ENCODE measurements around the gene CAMK2B.
A peak's percentile ranks its signal among the peaks of the same experiment; 100 is the strongest.

Gene CAMK2B

DNA sequence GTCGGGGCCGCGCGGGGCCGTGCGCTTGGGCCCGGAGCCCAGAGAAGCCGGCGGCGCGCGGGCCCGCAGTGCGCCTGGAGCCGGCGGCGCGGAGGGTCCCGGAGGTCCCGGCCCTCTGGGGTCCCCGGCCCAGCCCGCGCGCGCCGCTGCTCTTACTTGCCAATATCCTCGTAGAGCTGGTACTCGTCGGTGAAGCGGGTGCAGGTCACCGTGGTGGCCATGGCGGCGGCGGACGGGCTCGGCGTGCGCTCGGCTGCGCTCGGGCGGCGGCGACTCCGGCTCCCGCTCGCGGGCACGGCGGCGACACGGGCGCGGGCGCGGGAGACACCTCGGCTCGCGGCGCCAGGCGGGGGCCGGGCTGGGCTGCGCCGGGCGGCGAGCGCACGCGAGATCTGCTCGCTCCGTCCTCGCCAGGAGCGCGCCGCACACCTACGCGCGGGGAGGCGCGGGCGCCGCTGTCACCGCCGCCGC lies at the start of gene CAMK2B:
Gene CAMK2B, minus strand, starts transcription at position 394 of the 471 bp plus-strand sequence. Its CDS starts 173 bp downstream, at position 221.
- H3K4me1 ChIP-seq, result peaks cover 12% of the 10 kb centered on the region
- peaks cover 62% of the 10 kb centered on the region for H3K27me3 ChIP-seq
- H3K27ac ChIP-seq, result no peak within 1 kb of the TSS
- no peak within 1 kb of the TSS for H3K4me3 ChIP-seq
- no peaks in the 10 kb centered on the region for H3K9me3 ChIP-seq
- no peak within 1 kb of the TSS for H3K9ac ChIP-seq
- no peak for TF ChIP-seq Cebpa-rat (IDR thresholded peaks at IDR 0.05)
- no peaks in the 10 kb centered on the region for H3K36me3 ChIP-seq
- peaks cover 30% of the 10 kb centered on the region for H4K20me1 ChIP-seq
- H3K4me2 ChIP-seq, result peak within 1 kb of the TSS; percentile 43

DNA sequence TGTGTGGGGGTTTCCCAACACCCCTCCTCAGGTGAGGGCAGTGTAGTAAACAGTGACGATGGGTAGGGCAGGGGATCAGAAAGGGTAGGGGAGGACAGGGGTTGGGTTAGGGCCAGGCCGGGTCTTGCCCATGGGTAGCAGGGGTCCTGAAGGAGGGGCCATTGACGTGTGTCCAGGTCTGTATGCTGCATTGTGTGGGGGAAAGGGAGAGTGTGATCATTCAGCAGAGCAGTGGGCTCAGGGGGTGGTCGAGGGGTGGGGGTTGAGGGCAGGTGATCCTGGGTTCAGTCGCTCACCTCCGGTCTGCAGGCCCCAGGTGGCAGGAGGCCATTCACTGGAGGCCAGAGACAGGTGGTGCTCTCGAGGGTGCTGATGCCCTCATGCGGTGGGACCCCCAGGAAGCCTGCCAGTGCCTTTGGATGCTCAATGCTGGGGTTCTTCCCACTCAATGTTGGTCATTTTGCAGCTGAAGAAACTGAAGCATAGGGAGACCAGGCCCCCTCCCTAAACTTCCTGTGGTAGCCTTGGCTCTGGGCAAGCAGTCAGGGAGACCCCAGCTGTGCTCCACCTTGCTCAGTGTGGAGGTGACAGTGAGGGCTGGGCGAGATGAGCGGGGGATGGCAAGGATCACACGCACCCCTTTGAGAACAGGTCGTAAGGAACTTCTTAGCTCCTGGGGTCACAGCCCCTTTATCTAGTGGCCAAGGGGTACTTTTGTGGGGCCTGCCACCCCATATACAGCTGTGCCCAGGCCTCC lies 48.8 kb upstream of the CAMK2B start:
- H3K27me3 ChIP-seq, result no peaks in the 10 kb centered on the region

DNA sequence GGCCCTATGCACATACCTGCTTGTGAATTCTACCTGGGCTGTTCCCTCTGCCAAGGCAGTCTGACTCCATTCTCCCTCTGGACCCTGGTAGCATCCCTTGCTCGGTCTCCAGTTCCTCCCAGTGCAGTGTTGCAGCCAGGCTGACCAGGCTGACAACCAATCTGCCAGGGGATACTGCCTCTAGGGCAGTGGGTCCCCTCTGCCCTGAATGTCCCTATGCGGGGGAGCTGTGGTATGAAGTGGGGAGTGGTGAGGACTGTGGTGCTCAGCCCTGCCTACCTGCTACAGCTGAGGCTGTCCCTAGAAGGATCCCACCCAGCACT lies 48.0 kb upstream of the CAMK2B start:
- Histone ChIP-seq H3K4me1 (no peaks in the 10 kb centered on the region), H4K20me1 (no peaks in the 10 kb centered on the region), H3K27me3 (no peaks in the 10 kb centered on the region), H3K9ac (no peak overlapping the region), H3K4me3 (no peak overlapping the region), H3K4me2 (no peak overlapping the region), H3K36me3 (no peaks in the 10 kb centered on the region), H3K9me3 (peaks cover 7% of the 10 kb centered on the region), H3K27ac (no peak overlapping the region)
- no peak for TF ChIP-seq Cebpa-rat (IDR thresholded peaks at IDR 0.05)

More for the DNA sequence above, 48.8 kb upstream of the CAMK2B start:
- H3K27ac ChIP-seq, result no peak overlapping the region
- no peak for TF ChIP-seq Cebpa-rat (IDR thresholded peaks at IDR 0.05)
- no peak overlapping the region for H3K9ac ChIP-seq
- H3K4me2 ChIP-seq, result no peak overlapping the region
- H3K4me1 ChIP-seq, result no peaks in the 10 kb centered on the region
- H3K36me3 ChIP-seq, result no peaks in the 10 kb centered on the region
- H3K4me3 ChIP-seq, result no peak overlapping the region
- H3K9me3 ChIP-seq, result no peaks in the 10 kb centered on the region
- H4K20me1 ChIP-seq, result no peaks in the 10 kb centered on the region

DNA sequence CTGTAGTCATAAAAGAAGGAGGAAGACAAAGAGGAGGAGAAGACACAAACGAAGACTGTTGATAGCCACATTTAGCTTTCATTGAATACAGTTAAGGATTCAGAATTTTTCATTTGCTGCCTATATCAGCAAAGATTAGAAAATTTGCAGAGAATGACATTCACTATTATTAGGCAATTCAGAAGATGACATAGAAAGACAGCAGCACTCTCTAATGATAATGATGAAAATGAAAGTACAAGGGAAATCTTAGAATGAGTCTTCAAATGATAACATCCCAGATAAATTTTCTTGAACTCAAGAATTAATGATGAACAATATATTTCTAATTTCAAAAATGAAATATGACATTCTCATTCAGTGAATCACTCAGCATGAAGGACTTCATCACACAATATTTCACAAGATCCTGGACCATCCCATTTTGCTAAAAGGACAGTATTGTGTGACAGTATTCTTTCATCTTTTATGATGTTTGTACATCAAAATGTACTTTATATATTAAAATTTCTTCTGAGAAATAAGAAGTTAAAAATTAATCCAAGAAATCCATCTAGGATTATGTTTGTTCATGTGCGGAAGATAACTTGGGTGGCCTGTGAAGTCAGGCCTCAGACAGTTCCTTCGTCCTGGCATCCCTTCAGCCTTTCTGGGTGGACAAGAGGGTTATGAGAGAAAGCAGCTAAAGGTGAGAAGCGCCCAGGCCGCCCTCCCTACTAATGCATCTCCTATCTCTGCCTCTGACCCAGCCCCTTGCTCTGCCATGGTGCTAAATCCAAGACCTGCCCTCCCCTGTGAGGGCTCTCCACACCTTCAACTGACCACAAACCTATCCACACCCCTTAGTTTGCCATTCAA lies 47.4 kb upstream of the CAMK2B start:
- no peak overlapping the region for H3K4me2 ChIP-seq
- no peak for TF ChIP-seq Cebpa-rat (IDR thresholded peaks at IDR 0.05)

DNA sequence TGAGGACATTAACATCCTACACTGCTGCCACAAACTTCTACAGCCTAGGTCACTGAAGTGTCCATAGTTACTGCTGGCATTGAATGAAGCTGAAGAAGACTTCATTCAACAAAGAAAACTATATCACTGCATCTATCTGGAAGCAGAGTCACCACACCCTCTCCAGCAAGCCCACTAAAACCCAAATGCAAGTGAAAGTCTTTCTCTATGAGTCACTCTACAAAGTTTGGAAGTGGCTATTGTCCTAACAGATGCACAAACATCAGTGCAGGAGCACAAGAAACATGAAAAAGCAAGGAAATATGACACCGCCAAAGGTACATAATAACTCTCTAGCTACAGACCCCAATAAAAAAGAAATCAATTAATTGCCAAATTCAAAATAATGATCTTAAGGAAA lies 43.5 kb upstream of the CAMK2B start:
- Histone ChIP-seq H4K20me1 (no peaks in the 10 kb centered on the region), H3K9me3 (peaks cover 8% of the 10 kb centered on the region), H3K4me2 (no peak overlapping the region), H3K27ac (no peak overlapping the region), H3K27me3 (no peaks in the 10 kb centered on the region), H3K36me3 (no peaks in the 10 kb centered on the region), H3K9ac (no peak overlapping the region), H3K4me3 (no peak overlapping the region), H3K4me1 (0 out of 2 replicates have a peak, but pooled peaks cover 6% of the 10 kb centered on the region)
- no peak for TF ChIP-seq Cebpa-rat (IDR thresholded peaks at IDR 0.05)

More for the DNA sequence above, 47.4 kb upstream of the CAMK2B start:
- Histone ChIP-seq H4K20me1 (no peaks in the 10 kb centered on the region), H3K9me3 (peaks cover 8% of the 10 kb centered on the region), H3K4me3 (no peak overlapping the region), H3K27ac (no peak overlapping the region), H3K36me3 (no peaks in the 10 kb centered on the region), H3K9ac (no peak overlapping the region), H3K4me1 (0 out of 2 replicates have a peak, but pooled peaks cover 2% of the 10 kb centered on the region), H3K27me3 (no peaks in the 10 kb centered on the region)

DNA sequence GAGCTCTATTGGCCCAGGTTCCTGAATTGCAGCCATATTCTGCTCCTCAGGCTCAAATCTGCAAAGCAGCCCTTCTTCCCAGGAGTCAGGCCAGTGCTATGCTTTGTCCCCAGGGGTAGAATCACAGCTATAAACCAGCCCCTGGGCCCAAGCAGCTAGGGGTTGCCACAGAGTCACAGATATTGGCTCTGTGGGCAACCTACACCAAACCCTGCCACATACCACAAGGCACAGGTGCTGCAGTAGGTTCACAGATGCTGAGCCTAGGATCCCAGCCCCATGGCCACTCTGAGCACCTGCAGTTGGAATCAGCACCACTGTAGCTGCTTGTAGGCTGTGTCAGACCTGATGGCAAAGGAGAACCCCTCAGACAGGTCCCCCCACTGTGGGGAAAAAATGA lies 43.1 kb upstream of the CAMK2B start:
- H3K9ac ChIP-seq, result no peak overlapping the region

DNA sequence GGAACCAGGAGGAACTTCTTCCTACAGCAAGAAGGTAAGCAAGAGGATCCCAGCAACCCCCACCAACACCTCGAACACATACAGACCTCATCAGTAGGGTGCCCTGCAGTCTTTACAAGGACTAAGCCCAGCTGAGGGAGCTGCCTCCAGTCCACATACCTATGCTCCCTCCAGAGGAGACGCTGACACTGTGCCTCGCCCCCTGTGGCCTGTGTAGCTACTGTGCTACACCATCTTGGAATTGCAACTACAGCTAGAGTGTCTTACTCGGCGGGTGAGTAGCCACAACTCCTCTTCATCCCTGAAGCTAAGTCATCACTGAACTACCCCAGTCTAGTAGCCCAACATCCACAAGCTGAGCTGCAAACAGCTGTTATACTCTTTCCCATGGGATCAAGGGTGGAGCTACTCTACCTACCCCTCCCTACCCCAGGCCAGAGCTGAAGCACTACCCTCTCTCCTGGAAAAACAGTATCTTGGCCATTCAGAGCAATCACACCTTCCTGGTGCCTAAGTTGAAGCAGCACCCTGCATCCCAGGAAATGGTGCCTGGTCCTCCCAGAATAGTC lies 42.2 kb upstream of the CAMK2B start:
- H3K27ac ChIP-seq, result no peak overlapping the region
- no peaks in the 10 kb centered on the region for H4K20me1 ChIP-seq
- no peaks in the 10 kb centered on the region for H3K36me3 ChIP-seq
- no peak overlapping the region for H3K4me2 ChIP-seq
- TF ChIP-seq Cebpa-rat (IDR thresholded peaks at IDR 0.05), result no peak
- no peak overlapping the region for H3K9ac ChIP-seq
- no peaks in the 10 kb centered on the region for H3K27me3 ChIP-seq
- H3K4me3 ChIP-seq, result no peak overlapping the region
- H3K4me1 ChIP-seq, result 0 out of 2 replicates have a peak, but pooled peaks cover 6% of the 10 kb centered on the region
- H3K9me3 ChIP-seq, result peaks cover 8% of the 10 kb centered on the region

More for the DNA sequence above, 43.1 kb upstream of the CAMK2B start:
- no peak overlapping the region for H3K4me2 ChIP-seq
- no peak overlapping the region for H3K27ac ChIP-seq
- TF ChIP-seq Cebpa-rat (IDR thresholded peaks at IDR 0.05), result no peak
- 0 out of 2 replicates have a peak, but pooled peaks cover 6% of the 10 kb centered on the region for H3K4me1 ChIP-seq
- peaks cover 8% of the 10 kb centered on the region for H3K9me3 ChIP-seq
- no peaks in the 10 kb centered on the region for H3K36me3 ChIP-seq
- no peak overlapping the region for H3K4me3 ChIP-seq
- H3K27me3 ChIP-seq, result no peaks in the 10 kb centered on the region
- H4K20me1 ChIP-seq, result no peaks in the 10 kb centered on the region

DNA sequence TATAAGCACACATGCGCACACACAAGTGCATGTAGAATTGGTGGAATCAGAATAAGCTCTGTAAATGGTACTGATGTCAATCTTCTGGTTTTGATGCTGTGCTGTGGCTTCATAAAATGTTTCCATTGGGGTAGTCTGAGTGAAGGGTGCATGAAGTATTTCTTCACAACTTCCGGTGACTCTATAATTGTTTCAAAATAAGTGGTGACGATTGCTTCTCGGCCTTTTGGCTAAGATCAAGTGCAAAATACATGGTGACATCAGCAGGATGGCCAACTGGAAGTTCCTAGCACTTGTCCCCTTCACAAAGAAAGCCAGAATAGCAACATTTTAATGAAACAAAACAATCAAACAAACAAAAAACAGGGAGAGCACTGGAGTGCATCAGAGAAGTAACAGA lies 41.6 kb upstream of the CAMK2B start:
- Histone ChIP-seq H3K9ac (no peak overlapping the region), H3K4me1 (0 out of 2 replicates have a peak, but pooled peaks cover 6% of the 10 kb centered on the region)
- no peak for TF ChIP-seq Cebpa-rat (IDR thresholded peaks at IDR 0.05)

DNA sequence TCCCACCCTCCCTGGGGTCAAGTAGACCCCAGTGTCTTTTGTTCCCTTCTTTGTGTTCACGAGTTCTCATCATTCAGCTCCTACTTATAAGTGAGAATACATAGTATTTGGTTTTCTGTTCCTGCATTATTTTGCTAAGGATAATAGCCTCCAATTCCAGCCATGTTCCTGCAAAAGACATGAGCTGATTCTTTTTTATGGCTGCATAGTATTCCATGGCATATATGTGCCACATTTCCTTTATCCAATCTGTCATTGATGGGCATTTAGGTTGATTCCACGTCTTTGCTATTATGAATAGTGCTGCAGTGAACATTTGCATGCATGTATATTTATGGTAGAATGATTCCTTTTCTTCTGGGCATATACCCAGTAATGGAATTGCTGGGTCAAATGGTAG lies 28.3 kb upstream of the CAMK2B start:
- H3K4me1 ChIP-seq, result 0 out of 2 replicates have a peak, but pooled peaks cover 3% of the 10 kb centered on the region
- no peak overlapping the region for H3K9ac ChIP-seq
- TF ChIP-seq Cebpa-rat (IDR thresholded peaks at IDR 0.05), result no peak
- H4K20me1 ChIP-seq, result no peaks in the 10 kb centered on the region
- H3K9me3 ChIP-seq, result peaks cover 28% of the 10 kb centered on the region
- H3K27ac ChIP-seq, result no peak overlapping the region
- H3K4me2 ChIP-seq, result no peak overlapping the region
- H3K4me3 ChIP-seq, result no peak overlapping the region
- H3K36me3 ChIP-seq, result no peaks in the 10 kb centered on the region
- H3K27me3 ChIP-seq, result no peaks in the 10 kb centered on the region

More for the DNA sequence above, 41.6 kb upstream of the CAMK2B start:
- Histone ChIP-seq H3K27me3 (no peaks in the 10 kb centered on the region), H3K4me3 (no peak overlapping the region), H4K20me1 (no peaks in the 10 kb centered on the region), H3K4me2 (no peak overlapping the region), H3K9me3 (peaks cover 8% of the 10 kb centered on the region), H3K27ac (no peak overlapping the region), H3K36me3 (no peaks in the 10 kb centered on the region)

Measured in BLaER1 (cell line).